ENCODE results near the gene KCNG2.

DNA sequence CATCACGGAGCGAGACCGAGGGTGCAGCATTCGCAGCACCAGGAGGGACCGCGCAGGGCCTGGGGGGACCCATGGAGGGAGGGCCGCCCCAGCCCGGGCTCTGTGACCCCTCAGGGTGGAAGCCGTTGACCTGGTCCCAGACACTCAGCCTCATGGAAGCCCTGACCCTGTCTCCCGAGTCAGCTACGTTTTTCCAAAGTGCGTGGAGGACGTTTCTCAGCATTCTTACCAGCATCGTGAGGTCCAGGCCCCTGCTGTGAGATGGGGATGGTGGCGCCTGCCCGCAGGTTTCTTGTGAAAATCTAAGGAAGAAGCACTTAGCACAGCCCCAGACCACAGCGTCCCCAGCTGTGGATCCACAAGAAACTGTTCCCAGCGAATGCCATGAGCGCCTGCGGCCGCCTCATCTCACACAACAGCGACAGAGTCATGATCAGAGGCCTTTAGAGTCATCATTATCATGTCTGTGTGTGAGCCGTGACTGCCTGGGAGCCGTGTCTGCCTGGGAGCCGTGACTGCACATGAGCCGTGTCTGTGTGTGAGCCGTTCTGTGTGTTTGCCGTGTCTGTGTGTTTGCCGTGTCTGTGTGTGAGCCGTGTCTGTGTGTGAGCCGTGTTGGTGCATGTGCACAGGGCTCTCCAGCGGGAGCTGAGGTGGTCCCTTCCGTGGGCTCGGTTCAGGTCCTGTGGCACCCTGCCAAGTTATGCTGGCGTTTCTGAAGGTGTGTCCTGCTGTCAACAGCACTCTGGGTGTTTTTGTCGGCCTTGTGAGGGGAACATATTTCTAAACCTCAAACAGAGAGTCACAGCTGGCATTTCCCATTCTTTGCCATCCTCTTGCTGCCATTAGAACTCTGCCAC is 49.2 kb upstream of the KCNG2 start:
- TF ChIP-seq, protein P1, sequence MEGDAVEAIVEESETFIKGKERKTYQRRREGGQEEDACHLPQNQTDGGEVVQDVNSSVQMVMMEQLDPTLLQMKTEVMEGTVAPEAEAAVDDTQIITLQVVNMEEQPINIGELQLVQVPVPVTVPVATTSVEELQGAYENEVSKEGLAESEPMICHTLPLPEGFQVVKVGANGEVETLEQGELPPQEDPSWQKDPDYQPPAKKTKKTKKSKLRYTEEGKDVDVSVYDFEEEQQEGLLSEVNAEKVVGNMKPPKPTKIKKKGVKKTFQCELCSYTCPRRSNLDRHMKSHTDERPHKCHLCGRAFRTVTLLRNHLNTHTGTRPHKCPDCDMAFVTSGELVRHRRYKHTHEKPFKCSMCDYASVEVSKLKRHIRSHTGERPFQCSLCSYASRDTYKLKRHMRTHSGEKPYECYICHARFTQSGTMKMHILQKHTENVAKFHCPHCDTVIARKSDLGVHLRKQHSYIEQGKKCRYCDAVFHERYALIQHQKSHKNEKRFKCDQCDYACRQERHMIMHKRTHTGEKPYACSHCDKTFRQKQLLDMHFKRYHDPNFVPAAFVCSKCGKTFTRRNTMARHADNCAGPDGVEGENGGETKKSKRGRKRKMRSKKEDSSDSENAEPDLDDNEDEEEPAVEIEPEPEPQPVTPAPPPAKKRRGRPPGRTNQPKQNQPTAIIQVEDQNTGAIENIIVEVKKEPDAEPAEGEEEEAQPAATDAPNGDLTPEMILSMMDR (IDR thresholded peaks at IDR 0.05) = no peak
- no peak for TF ChIP-seq EZH2 (IDR thresholded peaks at IDR 0.05)
- no peak for TF ChIP-seq EZH2phosphoT487 (IDR thresholded peaks at IDR 0.05)

Data from neural progenitor cell (in vitro differentiated cells).